GM21423 (cell line): Measurements from ENCODE around the gene C11orf65.
"Not testable (repeated sequence)": the region's sequence is repeated elsewhere in the genome, so short reads cannot be mapped to it uniquely, and the experiment has no call there.

Source experiments
- ATAC-seq: cut with Tn5 transposase; IDR thresholded peaks from one replicate; pipeline ENCODE4 v1.9.1; 2021; ENCODE audit warnings: mild to moderate bottlenecking, moderate library complexity; ENCODE audit not compliant: unreplicated experiment

Gene C11orf65

DNA sequence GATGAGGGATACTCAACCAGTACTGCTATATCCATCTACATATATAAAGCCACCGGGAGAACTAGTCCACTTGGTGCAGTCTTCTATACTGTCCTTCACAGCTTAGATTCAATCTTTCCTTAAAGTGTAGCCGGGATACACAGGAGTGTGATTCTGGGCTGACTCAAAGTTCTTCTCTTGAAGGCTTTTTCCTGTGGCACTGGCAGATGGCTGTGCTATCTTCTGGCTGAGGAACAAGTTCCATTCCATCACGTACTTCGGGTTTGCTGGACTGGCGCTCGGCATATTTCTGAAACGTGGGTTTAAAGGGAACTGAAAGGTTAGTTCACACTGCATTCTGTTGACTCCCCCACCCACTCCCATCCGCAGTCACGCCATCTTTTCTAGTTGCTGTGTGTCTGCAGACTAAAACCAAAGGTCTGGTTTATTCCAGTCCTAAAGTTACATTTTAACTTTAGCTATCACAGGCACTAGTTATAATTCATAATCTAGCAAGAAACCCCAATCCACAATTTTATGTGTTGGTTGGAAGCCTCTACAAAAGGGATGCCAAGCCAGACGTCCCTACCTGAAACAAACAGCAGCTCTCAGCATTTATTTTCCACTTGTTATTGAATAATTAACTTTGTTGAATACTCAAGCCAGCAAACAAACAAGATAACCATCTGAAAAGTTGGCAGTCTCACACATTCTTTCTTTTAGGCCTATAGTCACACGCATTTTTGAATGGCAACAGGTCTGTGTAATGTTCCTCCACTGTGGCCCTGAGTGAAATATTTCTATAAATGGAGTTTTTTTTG lies 7.5 kb upstream of the C11orf65 start:
- ATAC-seq = no peak

DNA sequence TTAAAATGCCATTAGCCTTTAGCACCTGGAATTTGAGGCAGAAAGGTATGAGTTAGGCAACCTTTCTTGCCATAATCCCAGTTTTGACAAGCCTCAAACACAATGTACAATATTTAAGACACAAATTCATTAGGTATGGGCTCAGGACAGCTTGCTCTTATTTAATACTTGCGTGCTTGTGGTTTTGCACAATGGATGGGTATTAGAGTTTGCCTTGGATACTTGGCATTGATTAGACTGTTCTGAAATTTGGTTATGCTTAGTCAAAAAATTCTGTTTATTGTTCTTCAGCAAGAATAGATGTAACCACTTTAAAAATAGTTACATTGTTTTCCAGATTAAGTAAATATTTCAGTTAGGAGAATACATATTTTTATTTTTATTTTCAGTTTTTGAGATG lies 5.4 kb upstream of the C11orf65 start:
- ATAC-seq = no peak

- no peak for ATAC-seq
These were observed 1.1 kb upstream of the C11orf65 start for GRCh38 chr11:108468478-108468864.

DNA sequence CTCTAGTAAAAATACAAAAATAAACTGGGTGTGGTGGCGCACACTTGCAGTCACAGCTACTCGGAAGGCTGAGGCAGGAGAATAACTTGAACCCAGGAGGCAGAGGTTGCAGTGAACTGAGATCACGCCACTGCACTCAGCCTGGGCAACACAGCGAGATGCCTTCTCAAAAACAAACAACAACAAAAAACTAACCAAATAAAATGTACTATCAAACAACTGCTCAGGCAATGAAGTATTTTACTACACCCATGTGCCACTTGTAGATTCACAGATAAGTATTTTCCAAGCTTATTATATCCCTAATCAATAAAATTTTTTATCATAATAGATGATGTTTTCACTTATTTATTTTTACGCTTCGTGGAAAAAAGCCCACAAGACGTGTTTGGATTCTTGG lies 924 bp downstream of the C11orf65 start:
- ATAC-seq = no peak

- no peak for ATAC-seq
These were observed 14.0 kb downstream of the C11orf65 start for GRCh38 chr11:108453207-108453835.

DNA sequence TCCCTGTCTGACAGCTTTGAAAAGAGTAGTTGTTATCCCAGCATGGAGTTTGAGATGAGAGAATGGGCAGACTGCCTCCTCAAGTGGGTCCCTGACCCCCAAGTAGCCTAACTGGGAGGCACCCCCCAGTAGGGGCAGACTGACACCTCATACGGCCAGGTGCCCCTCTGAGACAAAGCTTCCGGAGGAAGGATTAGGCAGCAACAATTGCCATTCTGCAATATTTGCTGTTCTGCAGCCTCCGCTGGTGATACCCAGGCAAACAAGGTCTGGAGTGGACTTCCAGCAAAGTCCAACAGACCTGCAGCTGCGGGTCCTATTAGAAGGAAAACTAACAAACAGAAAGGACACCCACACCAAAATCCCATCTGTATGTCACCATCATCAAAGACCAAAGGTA lies 25.9 kb downstream of the C11orf65 start:
- not testable (repeated sequence) for ATAC-seq

DNA sequence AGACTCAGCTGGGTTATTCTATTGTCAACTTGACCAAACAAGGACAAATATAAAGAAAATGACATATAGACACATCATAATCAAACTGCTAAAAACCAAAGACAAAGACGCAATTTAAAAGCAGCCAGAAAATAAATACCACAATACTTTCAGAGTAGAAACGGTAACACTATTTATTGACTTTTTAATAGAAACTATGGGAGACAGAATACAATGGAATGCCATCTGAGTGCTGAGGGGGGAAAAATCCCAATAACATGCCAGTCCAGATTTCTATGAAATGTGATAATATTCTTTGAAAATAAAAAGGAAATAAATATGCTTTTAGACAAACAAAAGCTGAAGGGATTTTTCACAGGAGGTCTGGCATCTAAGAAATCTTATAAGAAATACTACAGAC lies 30.7 kb downstream of the C11orf65 start:
- ATAC-seq = no peak

DNA sequence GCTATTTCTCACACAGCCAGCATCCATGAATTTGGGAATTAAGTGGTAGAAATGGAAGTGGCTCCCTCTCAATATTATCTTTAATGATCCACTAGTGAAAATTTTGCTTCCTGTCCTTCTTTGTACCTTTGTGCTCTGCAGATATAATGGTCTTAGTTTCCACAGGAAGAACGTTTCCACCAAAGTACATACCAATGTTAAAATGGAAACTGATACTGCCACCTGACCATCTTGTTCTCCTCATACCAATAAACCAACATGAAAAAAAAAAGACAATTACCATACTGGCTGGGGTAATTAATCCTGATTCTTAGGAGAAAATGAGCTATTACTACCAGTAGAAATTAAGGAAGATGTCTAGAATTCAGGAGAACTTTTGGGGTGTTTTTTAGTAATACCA lies 32.3 kb downstream of the C11orf65 start:
- no peak for ATAC-seq

DNA sequence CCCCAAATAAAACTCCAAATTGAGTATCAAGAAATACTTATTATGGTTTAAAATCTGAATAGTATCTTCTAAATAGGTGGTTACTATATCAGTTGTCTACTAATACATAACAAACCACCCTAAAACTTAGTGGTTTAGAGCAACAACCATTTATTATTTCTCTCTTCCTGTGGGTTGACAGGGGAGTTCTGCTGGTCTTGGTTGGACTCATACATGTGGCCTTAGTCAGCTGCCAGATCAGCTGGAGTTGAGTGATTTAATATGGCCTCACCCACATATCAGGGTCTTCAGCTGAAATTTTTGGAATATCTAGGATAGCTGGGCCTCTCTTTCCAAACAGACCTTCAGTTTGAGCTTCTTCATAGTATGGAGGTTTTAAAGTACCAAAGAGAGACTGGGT lies 34.5 kb downstream of the C11orf65 start:
- ATAC-seq = no peak

- no peak for ATAC-seq
These were observed 35.3 kb downstream of the C11orf65 start for GRCh38 chr11:108431997-108432396.

GRCh38 chr11:108431370-108431769 lies 36.0 kb downstream of the C11orf65 start:
- no peak for ATAC-seq

- ATAC-seq = not testable (repeated sequence)
These were observed 49.8 kb downstream of the C11orf65 start for GRCh38 chr11:108417551-108417950.

DNA sequence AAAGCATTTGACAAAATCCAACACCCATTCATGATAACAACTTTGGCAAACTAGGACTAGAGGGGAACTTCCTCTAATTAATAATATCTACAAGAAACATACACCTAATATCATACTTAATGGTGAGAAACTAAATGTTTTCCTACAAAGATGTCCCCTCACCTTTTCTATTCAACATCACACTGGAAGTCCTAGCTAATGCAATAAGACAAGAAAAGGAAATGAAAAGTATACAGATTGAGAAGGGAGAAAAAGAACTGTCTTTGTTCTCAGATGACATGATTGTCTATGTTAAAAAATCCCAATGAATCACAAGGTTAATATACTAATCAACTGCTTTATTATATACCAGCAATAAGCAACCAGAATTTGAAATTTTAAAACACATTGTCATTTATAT lies 52.4 kb downstream of the C11orf65 start:
- ATAC-seq = no peak

DNA sequence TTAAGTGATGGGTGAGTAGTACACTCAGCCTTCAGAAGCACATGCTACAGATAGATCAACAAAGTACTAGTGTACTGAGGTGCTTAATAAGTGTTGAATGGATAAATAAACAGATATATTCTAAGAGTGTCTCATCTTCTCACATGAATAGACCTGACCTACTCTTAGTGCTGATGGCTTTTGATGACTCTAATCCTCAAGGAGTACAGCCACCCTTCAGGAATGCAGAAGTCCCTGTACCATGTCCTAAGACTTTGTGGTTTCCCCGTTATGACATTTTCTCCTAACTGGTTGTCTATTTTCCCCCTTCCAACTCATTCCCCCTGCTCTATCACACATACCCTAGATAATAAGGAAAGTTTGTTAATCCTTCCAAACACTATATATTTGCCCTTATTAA lies 61.6 kb downstream of the C11orf65 start:
- no peak for ATAC-seq

DNA sequence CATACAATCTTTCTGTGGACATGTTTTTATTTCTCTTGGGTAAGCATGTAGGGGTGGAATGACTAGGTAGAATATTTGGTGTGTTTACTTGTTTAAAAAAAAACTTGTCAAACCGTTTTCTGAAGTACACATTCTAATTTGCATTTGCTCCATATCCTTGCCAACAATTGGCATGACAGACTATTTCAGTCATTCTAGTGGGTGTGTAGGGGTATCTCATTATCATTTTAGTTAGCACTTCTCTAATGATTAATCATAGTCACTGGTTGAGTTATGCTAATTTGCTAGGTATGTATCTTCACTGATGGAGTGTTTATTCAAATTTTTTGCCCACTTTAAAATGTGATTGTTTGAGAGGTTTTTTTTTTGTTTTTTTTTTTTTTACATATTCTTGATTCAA lies 64.3 kb downstream of the C11orf65 start:
- no peak for ATAC-seq

DNA sequence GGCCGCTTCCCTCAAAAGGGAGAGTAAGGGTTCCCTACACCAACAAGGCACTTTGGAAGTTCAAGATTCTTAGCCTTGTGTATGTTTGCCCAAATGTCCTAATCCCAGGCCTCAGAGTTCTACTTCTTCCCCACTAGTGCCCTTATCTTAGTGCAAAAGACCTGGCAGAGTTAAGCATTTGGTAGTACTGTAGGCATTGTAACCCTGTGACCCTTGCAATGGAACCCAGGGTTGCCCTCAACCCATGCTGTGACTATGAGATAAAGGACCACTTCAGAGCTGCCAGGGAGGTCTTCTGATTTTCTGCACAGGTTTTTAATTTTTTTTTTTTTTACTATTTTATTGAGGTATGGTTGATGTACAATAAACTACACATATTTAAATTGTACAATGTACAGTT lies 65.1 kb downstream of the C11orf65 start:
- no peak for ATAC-seq

GRCh38 chr11:108398439-108398838 lies 68.9 kb downstream of the C11orf65 start:
- no peak for ATAC-seq

DNA sequence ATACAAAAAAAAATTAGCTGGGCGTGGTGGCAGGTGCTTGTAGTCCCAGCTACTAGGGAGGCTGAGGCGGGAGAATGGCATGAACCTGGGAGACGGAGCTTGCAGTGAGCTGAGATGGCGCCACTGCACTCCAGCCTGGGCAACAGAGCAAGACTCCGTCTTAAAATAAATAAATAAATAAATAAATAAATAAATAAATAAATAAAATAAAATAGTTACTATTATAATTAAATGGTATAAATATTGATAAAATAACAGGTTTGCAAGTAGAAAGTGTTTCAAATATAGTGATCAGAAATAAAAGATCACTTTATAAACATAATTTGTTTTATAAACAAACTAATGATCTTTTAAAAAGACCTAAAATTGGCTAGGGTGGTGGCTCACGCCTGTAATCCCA lies 70.7 kb downstream of the C11orf65 start:
- ATAC-seq = not testable (repeated sequence)

DNA sequence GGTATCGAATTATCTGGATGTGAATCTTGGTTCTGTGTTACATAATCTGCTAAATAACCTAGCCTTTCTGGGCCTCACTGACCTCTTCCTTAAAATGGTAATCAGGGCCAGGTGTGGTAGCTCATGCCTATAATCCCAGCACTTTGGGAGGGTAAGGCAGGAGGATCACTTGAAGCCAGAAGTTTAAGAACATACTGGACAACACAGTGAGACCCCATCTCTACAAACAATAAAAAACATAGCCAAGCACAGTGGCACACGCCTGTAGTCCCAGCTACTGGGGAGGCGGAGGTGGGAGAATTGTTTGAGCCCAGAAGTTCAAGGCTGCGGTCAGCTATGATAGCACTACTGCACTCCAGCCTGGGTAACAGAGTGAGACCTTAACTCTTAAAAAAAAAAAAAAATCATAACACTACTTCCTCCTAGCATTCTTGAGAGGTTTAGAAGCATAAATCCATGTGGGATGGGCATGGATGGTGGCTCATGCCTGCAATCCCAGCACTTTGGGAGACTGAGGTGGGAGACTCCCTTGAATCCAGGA lies 72.5 kb downstream of the C11orf65 start:
- no peak for ATAC-seq

DNA sequence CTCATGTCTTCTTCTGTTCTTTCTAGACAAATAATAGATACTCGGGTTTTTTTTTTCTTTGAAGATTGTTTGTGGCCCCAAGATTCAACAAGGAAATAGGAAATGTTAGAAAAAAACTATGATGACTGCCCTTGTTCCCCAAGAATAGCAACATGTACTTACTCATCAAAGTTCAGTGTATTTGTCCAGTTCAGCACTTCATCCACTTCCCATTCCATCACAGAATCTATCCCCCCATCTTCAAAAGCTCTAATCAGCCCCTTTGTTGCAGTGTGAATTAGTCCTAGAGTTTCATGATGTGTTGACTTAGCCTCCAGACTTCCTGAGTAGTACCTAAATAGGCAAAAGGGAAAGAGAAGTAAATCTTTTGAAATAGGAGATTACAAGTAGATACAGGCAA lies 74.3 kb downstream of the C11orf65 start:
- no peak for ATAC-seq

- no peak for ATAC-seq
These were observed 75.0 kb downstream of the C11orf65 start for GRCh38 chr11:108392353-108392752.

GRCh38 chr11:108388576-108388975 lies 78.8 kb downstream of the C11orf65 start:
- no peak for ATAC-seq
